ENCODE results near the gene CYP4A22.

The CYP4A22 gene

DNA sequence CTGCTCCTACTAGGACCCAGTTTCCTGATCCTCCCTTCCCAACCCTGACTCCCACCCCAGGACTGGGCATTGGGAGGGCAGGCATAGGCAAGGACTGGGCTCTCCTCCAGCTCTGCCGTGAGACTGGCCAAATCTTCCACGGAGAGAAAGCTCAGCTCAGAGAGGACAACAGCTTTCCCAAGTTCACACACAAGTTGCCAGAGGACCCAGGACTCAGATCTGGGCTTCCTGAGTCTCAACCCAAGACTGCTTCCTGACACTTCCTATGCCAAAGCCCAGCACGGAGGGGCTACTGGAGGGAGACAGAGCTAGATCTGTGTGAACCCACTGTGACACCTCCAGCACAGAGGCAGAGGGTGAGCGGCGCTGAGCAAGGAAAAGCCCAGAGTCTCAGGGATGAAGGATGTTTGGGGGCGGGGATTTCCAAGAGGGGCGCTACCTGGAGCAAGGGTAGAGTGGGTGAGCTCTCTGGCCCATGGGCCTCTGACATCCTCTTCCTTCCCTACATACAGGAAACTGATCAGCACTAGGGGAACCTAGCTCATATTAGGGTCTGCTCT lies 45.5 kb downstream of the CYP4A22 start:
- TF ChIP-seq, protein P1, sequence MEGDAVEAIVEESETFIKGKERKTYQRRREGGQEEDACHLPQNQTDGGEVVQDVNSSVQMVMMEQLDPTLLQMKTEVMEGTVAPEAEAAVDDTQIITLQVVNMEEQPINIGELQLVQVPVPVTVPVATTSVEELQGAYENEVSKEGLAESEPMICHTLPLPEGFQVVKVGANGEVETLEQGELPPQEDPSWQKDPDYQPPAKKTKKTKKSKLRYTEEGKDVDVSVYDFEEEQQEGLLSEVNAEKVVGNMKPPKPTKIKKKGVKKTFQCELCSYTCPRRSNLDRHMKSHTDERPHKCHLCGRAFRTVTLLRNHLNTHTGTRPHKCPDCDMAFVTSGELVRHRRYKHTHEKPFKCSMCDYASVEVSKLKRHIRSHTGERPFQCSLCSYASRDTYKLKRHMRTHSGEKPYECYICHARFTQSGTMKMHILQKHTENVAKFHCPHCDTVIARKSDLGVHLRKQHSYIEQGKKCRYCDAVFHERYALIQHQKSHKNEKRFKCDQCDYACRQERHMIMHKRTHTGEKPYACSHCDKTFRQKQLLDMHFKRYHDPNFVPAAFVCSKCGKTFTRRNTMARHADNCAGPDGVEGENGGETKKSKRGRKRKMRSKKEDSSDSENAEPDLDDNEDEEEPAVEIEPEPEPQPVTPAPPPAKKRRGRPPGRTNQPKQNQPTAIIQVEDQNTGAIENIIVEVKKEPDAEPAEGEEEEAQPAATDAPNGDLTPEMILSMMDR (conservative IDR thresholded peaks at IDR 0.05), result no peak

DNA sequence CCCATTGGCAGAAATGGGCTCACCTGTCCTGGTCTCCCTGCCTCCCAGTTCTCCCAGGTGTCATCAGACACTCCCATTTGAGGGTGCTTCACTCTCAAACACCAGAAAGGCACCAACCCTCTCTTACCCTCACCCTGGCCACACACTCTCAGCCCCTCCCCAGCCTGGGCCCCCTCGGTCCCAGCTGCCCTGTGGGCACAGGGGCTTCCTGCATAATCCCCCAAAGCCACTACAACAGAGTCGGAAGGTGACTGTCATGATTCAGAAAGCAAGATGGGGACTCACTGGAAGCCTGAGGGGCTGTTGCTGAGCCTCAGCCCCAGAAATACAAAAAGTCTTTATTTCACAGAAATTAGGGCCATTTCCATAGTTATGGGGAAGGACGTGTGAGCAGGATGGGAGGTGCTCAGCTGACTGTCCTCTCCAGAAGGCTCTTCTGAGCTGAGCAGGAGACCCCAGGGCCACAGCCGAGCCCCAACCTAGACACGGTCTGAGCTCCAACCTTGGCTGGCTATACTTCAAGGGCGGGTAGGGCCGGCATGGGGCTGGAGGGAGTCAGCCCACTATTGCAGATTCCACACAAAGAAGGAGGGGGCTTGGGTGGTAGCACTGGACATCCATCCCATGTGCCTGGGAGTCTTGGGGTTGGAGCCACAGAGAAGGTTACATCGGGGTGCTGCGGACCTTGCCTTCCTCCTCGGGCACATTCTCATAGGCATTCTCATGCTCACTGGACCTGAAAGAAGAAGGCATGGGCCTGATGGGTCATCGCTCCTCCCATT lies 46.3 kb downstream of the CYP4A22 start:
- TF ChIP-seq, protein P1 (conservative IDR thresholded peaks at IDR 0.05), result no peak

More for the DNA sequence above, 45.5 kb downstream of the CYP4A22 start:
- no peak overlapping the region for H3K27ac ChIP-seq

DNA sequence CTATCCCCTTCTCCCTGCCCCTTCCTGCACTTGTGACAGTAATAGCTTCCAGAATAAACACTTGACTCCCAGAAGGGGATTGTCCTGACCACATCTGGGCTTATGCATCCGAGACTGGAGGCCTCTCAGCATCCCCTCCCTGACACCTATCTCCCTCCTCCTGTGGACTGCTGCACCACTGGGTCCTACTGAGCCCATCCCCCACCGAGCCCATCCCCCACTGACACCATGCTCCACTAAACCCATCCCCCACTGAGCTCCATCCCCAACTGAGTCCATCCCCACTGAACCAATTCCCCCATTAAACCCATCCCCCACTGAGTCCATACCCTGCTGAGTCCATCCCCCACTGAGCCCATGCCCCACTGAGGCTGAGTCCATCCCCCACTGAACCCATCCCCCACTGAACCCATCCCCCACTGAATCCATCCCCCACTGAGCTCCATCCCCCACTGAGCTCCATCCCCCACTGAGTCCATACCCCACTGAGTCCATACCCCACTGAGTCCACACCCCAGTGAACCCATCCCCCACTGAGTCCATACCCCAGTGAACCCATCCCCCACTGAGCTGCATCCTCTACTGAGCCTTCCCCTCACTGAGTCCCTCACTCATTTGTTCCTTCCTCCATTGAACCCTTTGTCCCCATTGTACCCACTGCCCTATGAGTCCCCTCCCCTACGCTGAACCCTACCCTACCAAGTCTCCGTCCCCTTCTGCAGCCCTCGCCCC lies 47.0 kb downstream of the CYP4A22 start:
- TF ChIP-seq, protein P1 (conservative IDR thresholded peaks at IDR 0.05), result no peak
- no peak overlapping the region for H3K27ac ChIP-seq

More for the DNA sequence above, 46.3 kb downstream of the CYP4A22 start:
- no peak overlapping the region for H3K27ac ChIP-seq

DNA sequence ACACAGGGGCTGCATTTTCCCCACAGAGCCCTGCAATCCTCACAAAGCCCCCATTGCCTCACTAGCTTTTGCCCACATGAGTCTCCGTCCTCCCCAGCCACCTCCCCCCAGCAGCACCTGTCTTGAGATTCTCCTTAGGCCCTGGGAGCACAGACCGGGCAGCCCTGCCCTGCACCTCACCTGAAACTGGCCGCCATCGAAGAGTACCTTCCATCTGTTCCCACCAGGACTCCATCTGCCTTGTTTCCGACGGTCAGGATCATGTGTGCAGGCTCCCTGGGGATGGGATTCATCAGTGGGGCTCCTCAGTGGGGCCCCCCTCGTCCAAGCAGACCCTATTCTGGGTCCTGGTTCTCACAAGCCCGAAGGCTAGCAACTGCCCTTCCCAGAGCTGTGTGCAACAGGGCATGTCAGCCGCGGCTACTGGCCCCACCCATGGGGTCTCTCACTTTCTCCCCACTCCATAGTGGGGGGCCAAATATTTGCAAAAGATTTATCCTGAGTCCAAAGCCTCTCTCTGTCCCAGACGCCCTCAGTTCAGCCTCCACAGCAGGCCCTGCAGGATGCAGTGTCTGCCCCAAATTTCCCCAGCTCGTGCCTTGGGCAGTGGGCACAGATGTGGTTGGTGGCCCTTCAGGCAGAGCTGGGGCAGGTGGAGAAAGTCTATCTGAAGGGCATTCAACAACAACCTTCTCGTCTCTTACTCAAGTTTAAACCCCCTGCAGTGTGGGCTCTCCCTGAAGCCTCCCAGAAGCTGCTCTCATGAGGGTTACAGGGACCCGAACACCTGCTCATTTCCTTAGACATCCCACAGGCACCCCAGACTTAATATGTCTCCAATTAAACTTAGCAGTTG lies 47.8 kb downstream of the CYP4A22 start:
- TF ChIP-seq, protein P1 (conservative IDR thresholded peaks at IDR 0.05), result no peak
- no peak overlapping the region for H3K27ac ChIP-seq

DNA sequence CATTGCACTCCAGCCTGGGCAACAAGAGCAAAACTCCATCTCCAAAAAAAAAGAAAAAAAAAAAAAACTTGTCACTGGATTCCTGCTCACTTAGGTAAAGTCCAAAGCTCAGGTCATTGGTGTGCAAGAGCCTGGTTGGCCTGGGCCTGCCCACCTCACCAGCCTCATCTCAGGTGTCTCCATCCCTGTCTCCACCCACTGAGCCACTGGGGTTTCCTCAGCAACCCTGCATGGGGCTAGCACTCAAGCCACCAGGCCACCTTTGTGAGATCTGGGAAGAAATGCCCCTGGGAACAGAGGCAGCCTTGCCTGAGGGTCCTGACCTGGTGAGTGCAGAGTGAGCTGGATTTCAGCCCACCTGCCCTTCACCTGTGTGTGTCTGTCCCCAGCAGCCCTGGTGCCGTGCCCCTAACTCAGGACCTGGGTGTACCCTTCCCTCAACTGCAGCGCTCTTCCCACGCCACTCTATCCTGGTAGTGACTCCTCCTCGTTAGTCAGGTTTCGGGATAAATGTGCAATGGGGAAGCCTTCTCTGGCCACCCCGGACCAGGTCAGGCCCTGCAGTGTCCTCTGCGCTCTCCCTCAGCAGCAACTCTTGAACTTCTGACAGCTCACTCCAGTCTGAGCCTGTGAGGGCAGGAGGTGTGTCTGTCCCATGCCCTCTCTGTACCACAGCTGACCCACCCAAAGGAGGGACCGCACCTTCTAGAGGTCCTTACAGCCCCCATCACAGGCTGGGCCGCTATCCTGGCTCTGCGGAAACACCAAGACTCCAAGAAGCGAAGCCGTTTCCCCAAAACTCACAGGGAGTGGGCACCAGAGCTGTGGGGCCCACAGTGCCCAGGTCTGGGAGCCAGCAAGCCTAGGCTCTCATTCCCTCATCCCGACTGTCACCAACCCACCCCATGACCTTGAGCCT lies 49.3 kb downstream of the CYP4A22 start:
- TF ChIP-seq, protein P1 (conservative IDR thresholded peaks at IDR 0.05), result no peak

DNA sequence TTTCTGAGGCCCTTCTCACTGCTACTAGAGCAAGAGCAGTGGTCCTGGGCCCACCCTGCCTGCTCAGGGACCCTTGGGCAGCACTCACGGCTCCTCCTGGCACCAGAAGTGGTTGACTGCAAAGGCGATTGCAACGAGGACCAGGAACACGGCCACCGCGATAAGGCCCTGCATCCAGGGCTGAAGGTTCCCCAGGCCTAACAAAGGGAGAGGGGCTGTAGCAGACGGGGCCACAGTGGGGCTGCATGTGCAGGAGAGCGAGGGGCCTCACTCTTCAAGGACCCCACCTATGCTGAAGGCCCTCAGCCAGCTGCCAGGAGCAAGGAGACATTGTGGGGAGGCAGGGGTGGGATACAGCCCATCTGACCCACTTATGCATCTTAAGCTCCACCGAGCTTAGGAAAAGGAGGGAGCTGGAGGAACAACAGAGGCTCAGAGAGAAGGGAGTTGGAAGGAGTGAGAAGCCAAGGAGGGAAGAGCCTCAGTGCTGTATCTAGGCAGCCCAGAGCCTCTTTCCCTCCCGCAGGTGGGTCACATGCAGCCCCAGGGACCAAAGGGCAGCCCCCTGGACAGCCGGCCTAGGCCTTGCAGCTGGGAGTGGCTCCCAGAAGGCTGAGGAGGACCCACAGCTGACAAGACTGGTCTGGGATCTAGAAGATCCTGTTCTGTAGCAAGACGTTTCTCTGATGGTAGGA lies 50.1 kb downstream of the CYP4A22 start:
- no peak overlapping the region for H3K27ac ChIP-seq

More for the DNA sequence above, 49.3 kb downstream of the CYP4A22 start:
- no peak overlapping the region for H3K27ac ChIP-seq

More for the DNA sequence above, 50.1 kb downstream of the CYP4A22 start:
- TF ChIP-seq, protein P1 (conservative IDR thresholded peaks at IDR 0.05), result no peak

All from VCaP (cell line).